AG04450 (cell line): Measurements from ENCODE around the gene CENPV. TPM values are rescaled to one million over a fixed set of nuclear protein-coding genes. Genes with fewer than 3 reads are reported as not detected.

Source experiments
- CTCF ChIA-PET: fragments of 300-600, 350-600 bp; formaldehyde crosslinking; extraction: SDS; loops from one replicate; lab custom pipeline; 2022; ENCODE audit warnings: antibody characterized with exemption, inconsistent platforms; lab: Charles Lee
- POLR2A ChIA-PET: fragments of 350-600 bp; formaldehyde crosslinking; extraction: SDS; loops from one replicate; lab custom pipeline; 2021; ENCODE audit warnings: antibody characterized with exemption, inconsistent platforms; lab: Yijun Ruan, JAX
- DNase-seq: peaks from one replicate; pipeline ENCODE4 v3.0.0-alpha.2; 2011; ENCODE audit warnings: low read depth, low spot score
- H3K27ac ChIP-seq: one replicate; pipeline ENCODE4 v1.5.1; 2012; ENCODE audit warnings: low read depth, low read length, control low read depth
- H3K27me3 ChIP-seq: one replicate; pipeline ENCODE4 v1.6.0; 2012; ENCODE audit warnings: low read length; ENCODE audit not compliant: control insufficient read depth, insufficient read depth
- H3K4me3 ChIP-seq: 2 replicates; pipeline ENCODE4 v1.5.1; 2011; ENCODE audit warnings: mild to moderate bottlenecking, low read depth, low read length, control low read depth
- H3K9me3 ChIP-seq: 2 replicates; pipeline ENCODE4 v1.5.1; 2012; ENCODE audit warnings: low read length; ENCODE audit not compliant: control insufficient read depth, insufficient read depth
- CTCF ChIP-seq: IDR thresholded peaks from 2 replicates; pipeline ENCODE4 v1.5.1; 2011; ENCODE audit warnings: low read depth, low read length, control low read depth, inconsistent platforms
- polyA plus RNA-seq: library from polyadenylated mRNA; depleted of rRNA; stranded (reverse); fragments of >200 nt; gene quantifications from 2 replicates; pipeline ENCODE4 v1.2.3, GENCODE V29; 2011

Gene CENPV
- polyA plus RNA-seq, 1 experiment, result 65.2 TPM

GRCh38 chr17:16306211-16306610 is 47.1 kb downstream of the CENPV start:
- Histone ChIP-seq H3K27me3 (no peaks in the 10 kb centered on the region), H3K9me3 (no peaks in the 10 kb centered on the region), H3K27ac (no peak overlapping the region), H3K4me3 (no peak overlapping the region)
- TF ChIP-seq CTCF, result no peak
- CTCF ChIA-PET, result interaction anchor here (0.6 to 3.8 kb wide), 9 partner anchors 7 to 45 kb away, joined by 3 to 18 read pairs (median 4); no protein-coding TSS in a partner anchor
- POLR2A ChIA-PET, result interaction anchor here (2.6 kb wide), 1 partner anchor 75 kb away, joined by 10 read pairs; the partner anchor contains the start of gene UBB
- no peak for DNase-seq

- peak; percentile 72 for TF ChIP-seq CTCF
Observed at GRCh38 chr17:16304830-16305229, 48.4 kb downstream of the CENPV start.

GRCh38 chr17:16302856-16303255 is 50.4 kb downstream of the CENPV start:
- TF ChIP-seq CTCF, result no peak
- ChIA-PET POLR2A (interaction anchor here (0.6 to 0.7 kb wide), 2 partner anchors 87 to 1533 kb away, joined by 3 to 5 read pairs; no protein-coding TSS in a partner anchor), CTCF (interaction anchor here (0.6 to 3.8 kb wide), 3 partner anchors 8 to 137 kb away, joined by 3 to 18 read pairs (median 6); no protein-coding TSS in a partner anchor)
- H3K27ac ChIP-seq, result no peak overlapping the region
- DNase-seq, result no peak
- no peaks in the 10 kb centered on the region for H3K9me3 ChIP-seq
- no peak overlapping the region for H3K4me3 ChIP-seq
- no peaks in the 10 kb centered on the region for H3K27me3 ChIP-seq

More at GRCh38 chr17:16304830-16305229, 48.4 kb downstream of the CENPV start:
- Histone ChIP-seq H3K4me3 (no peak overlapping the region), H3K27ac (no peak overlapping the region), H3K9me3 (no peaks in the 10 kb centered on the region), H3K27me3 (no peaks in the 10 kb centered on the region)
- no peak for DNase-seq
- CTCF ChIA-PET, result interaction anchor here (0.6 to 3.8 kb wide), 14 partner anchors 9 to 205 kb away, joined by 3 to 18 read pairs (median 4); partner anchors contain the start of gene CENPV
- POLR2A ChIA-PET, result interaction anchor here (1.0 to 2.6 kb wide), 3 partner anchors 23 to 90 kb away, joined by 3 to 10 read pairs (median 3); partner anchors contain the start of gene UBB

GRCh38 chr17:16301963-16302855 is 51.1 kb downstream of the CENPV start:
- ChIA-PET POLR2A (interaction anchor here (0.8 to 0.9 kb wide), 2 partner anchors 11 to 17 kb away, joined by 3 read pairs; no protein-coding TSS in a partner anchor), CTCF (no interaction called here)
- H3K27ac ChIP-seq, result no peak overlapping the region
- TF ChIP-seq CTCF, result no peak
- no peaks in the 10 kb centered on the region for H3K9me3 ChIP-seq
- H3K27me3 ChIP-seq, result no peaks in the 10 kb centered on the region
- H3K4me3 ChIP-seq, result no peak overlapping the region
- no peak for DNase-seq
